CD4-positive, alpha-beta T cell (primary cell): ENCODE data around the gene TMED10. TPM values are rescaled to one million over a fixed set of nuclear protein-coding genes. Genes with fewer than 3 reads are reported as not detected.

ENCODE experiments used
- ATAC-seq: fragments of 200-7000 bp; cut with Tn5 transposase; one replicate; pipeline ENCODE4 v1.10.0; 2022; ENCODE audit warnings: mild to moderate bottlenecking; ENCODE audit not compliant: poor library complexity
- CTCF ChIA-PET: fragments of 350-600 bp; sonication (Branson Sonifier 250); formaldehyde crosslinking; loops from one replicate; lab custom pipeline; 2021; ENCODE audit warnings: antibody characterized with exemption, inconsistent platforms; lab: Charles Lee
- POLR2A ChIA-PET: fragments of 350-600 bp; sonication (Branson Sonifier 250); formaldehyde crosslinking; loops from one replicate; lab custom pipeline; 2021; ENCODE audit warnings: antibody characterized with exemption, inconsistent platforms; lab: Charles Lee
- DNase-seq, 14 experiments: peaks; one replicate each; pipeline ENCODE4 v3.0.0-alpha.2; 2013 to 2020; ENCODE audit warnings: mixed read lengths in 2 of 14
- H3K27ac ChIP-seq, 2 donors: one replicate each; pipeline versions ENCODE4 v1.5.1 to v1.7.0; 2013; ENCODE audit warnings: low read length in 2 of 2, low read depth in 1 of 2, mild to moderate bottlenecking in 1 of 2
- H3K27me3 ChIP-seq, 2 experiments: 1 replicate in 1 of 2; 2 replicates in 1 of 2; pipeline versions ENCODE4 v1.6.1 to v1.7.0; 2013; ENCODE audit warnings: low read length in 2 of 2, control low read depth in 1 of 2, mild to moderate bottlenecking in 1 of 2, moderate library complexity in 1 of 2; ENCODE audit not compliant: insufficient read depth in 2 of 2, control insufficient read depth in 1 of 2
- H3K36me3 ChIP-seq: one replicate; pipeline ENCODE4 v1.6.1; 2013; ENCODE audit warnings: low read length, control low read depth; ENCODE audit not compliant: insufficient read depth
- H3K4me1 ChIP-seq: one replicate; pipeline ENCODE4 v1.6.1; 2013; ENCODE audit warnings: low read length, control low read depth; ENCODE audit not compliant: insufficient read depth
- H3K4me3 ChIP-seq: one replicate; pipeline ENCODE4 v1.5.1; 2013; ENCODE audit warnings: mild to moderate bottlenecking, low read length, moderate library complexity
- H3K9me3 ChIP-seq, 2 experiments: 1 replicate in 1 of 2; 2 replicates in 1 of 2; pipeline versions ENCODE4 v1.6.1 to v1.7.0; 2013; ENCODE audit warnings: low read length in 2 of 2, mild to moderate bottlenecking in 2 of 2, control low read depth in 1 of 2, moderate library complexity in 1 of 2; ENCODE audit not compliant: control insufficient read depth in 1 of 2, insufficient read depth in 1 of 2
- H3K27ac Mint-ChIP-seq: one replicate; pipeline ENCODE4 v1.8.0; 2020; ENCODE audit warnings: mixed read lengths
- H3K27me3 Mint-ChIP-seq: one replicate; pipeline ENCODE4 v1.8.0; 2021; ENCODE audit warnings: mixed read lengths
- H3K36me3 Mint-ChIP-seq: one replicate; pipeline ENCODE4 v1.8.0; 2021; ENCODE audit warnings: low read depth, mixed read lengths
- H3K4me1 Mint-ChIP-seq: one replicate; pipeline ENCODE4 v1.8.0; 2021; ENCODE audit warnings: low read depth, mixed read lengths
- H3K4me3 Mint-ChIP-seq: one replicate; pipeline ENCODE4 v1.8.0; 2020; ENCODE audit warnings: mild to moderate bottlenecking, mixed read lengths
- H3K9me3 Mint-ChIP-seq: one replicate; pipeline ENCODE4 v1.8.0; 2020; ENCODE audit warnings: mixed read lengths
- intact Hi-C, 2 experiments: fragments of 100-400 bp; cut with DNase I in 1 of 2; cut with micrococcal nuclease in 1 of 2; formaldehyde crosslinking; loops; one replicate each; pipeline versions ENCODE4 v1.15.1 to v1.9.0; 2023 to 2025; cut with DNase I, micrococcal nuclease
- total RNA-seq, 174 experiments: library from RNA in 2 of 174; stranded (reverse) in 2 of 174; gene quantifications; one replicate each; pipeline ENCODE4 v1.2.3 and lab custom pipeline; 2021 to 2026
- TF ChIP-seq, protein P1 (sequence below): fragments of 200-600 bp; IDR thresholded peaks from one replicate; pipeline ENCODE4 v1.8.0; 2022; ENCODE audit warnings: antibody characterized with exemption, mild to moderate bottlenecking

Gene TMED10
- total RNA-seq, 2 experiments from 2014 or later, result 153 to 156 TPM

DNA sequence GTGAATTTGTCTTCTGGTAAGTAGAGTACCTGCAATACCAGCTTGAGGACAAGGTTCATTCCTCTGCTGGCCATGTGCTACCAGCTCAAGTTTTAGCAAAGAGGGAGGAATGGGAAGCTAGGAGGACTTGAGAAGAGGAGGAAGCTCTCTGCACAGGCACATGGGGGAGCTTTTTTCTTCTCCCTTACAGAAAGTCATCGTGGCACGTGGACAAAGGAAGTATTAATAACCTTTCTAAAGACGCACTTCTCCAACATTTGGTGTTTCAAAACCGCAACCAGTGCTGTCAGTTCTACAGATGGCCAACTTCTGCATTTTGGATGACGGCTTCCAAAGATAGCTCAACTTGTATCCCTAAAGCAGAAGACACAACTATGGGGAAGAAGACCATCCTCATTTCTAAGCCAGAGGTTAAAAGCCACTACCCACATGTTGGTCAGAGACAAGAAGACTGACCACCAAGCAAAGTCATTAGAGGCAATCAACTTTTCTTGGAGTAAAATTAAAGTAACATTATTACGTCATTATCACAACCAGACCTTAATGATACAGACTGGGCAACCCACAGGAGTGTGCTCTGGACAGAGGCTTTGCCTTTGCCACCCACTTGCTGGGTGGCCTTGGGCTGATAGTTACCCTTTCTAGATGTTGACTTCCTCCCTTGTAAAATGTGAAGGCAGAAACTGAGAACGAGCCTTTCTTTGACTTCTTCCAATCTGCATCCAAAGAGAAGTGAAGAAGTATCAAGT, 12.3 kb upstream of the TMED10 start:
- Mint-ChIP-seq H3K27ac (no peak overlapping the region), H3K27me3 (no peaks in the 10 kb centered on the region), H3K4me1 (no peaks in the 10 kb centered on the region), H3K36me3 (no peaks in the 10 kb centered on the region), H3K4me3 (no peak overlapping the region), H3K9me3 (no peaks in the 10 kb centered on the region)
- Histone ChIP-seq H3K4me3 (no peak overlapping the region), H3K4me1 (no peaks in the 10 kb centered on the region), H3K36me3 (no peaks in the 10 kb centered on the region), H3K27ac (no peak overlapping the region), H3K9me3 (no peaks in the 10 kb centered on the region), H3K27me3 (no peaks in the 10 kb centered on the region)
- POLR2A ChIA-PET, result interaction anchor here (0.6 kb wide), 1 partner anchor 25 kb away, joined by 3 read pairs; no protein-coding TSS in a partner anchor
- TF ChIP-seq, protein P1, sequence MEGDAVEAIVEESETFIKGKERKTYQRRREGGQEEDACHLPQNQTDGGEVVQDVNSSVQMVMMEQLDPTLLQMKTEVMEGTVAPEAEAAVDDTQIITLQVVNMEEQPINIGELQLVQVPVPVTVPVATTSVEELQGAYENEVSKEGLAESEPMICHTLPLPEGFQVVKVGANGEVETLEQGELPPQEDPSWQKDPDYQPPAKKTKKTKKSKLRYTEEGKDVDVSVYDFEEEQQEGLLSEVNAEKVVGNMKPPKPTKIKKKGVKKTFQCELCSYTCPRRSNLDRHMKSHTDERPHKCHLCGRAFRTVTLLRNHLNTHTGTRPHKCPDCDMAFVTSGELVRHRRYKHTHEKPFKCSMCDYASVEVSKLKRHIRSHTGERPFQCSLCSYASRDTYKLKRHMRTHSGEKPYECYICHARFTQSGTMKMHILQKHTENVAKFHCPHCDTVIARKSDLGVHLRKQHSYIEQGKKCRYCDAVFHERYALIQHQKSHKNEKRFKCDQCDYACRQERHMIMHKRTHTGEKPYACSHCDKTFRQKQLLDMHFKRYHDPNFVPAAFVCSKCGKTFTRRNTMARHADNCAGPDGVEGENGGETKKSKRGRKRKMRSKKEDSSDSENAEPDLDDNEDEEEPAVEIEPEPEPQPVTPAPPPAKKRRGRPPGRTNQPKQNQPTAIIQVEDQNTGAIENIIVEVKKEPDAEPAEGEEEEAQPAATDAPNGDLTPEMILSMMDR, result no peak
- CTCF ChIA-PET, result no interaction called here
- intact Hi-C loops, result loop anchor here in 1 of 2 experiments (5.0 kb wide), 1 partner anchor 39 kb away; no protein-coding TSS in a partner anchor
- ATAC-seq, result no peak
- peak in 3 of 14 experiments; percentile 36 to 69 (median 61) for DNase-seq

DNA sequence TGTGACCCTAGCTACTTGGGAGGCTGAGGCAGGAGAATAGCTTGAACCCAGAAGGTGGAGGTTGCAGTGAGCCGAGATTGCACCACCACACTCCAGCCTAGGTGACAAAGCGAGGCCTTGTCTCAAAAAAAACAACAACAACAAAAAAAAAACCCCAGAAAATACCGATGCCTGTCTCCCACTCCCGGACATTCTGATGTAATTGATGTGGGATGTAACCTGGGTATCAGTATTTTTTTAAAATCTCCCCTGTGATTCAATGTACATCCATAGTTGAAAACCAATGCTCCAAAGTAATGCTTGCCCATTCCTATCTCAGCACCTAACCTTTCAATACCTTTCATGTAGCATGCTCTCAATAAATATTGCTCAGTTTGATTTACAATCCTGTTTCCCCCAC, 11.7 kb upstream of the TMED10 start:
- TF ChIP-seq, protein P1, result no peak
- Histone ChIP-seq H3K36me3 (no peaks in the 10 kb centered on the region), H3K27ac (no peak overlapping the region), H3K27me3 (no peaks in the 10 kb centered on the region), H3K4me1 (no peaks in the 10 kb centered on the region), H3K9me3 (no peaks in the 10 kb centered on the region), H3K4me3 (no peak overlapping the region)
- no peak overlapping the region for H3K27ac Mint-ChIP-seq
- H3K9me3 Mint-ChIP-seq, result no peaks in the 10 kb centered on the region
- POLR2A ChIA-PET, result no interaction called here
- intact Hi-C loops, result loop anchor here in 1 of 2 experiments (5.0 kb wide), 1 partner anchor 39 kb away; no protein-coding TSS in a partner anchor
- H3K27me3 Mint-ChIP-seq, result no peaks in the 10 kb centered on the region
- CTCF ChIA-PET, result no interaction called here
- DNase-seq, result no peak
- no peaks in the 10 kb centered on the region for H3K4me1 Mint-ChIP-seq
- no peak for ATAC-seq
- H3K4me3 Mint-ChIP-seq, result no peak overlapping the region
- H3K36me3 Mint-ChIP-seq, result no peaks in the 10 kb centered on the region

DNA sequence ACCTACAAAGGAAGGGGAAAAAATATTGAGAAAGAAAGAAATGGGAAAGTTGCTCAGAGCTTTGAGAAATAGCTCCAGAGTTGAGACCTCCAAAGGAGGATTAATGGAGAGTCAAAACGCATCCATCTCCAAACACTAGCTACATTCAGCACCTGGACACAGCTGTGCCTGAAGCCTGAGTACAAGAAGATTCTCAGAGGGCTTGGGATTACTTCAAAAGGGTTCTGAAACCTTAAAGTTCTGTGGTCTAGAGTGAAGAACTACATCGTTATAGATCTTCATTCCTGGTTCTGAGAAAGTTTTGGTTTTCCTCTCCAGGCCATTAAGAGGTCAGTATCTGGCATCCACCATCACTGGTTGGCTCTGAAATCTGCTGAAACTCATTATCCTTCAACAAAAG, 10.5 kb upstream of the TMED10 start:
- ChIA-PET POLR2A (no interaction called here), CTCF (interaction anchor here (0.6 kb wide), 1 partner anchor 1181 kb away, joined by 4 read pairs; no protein-coding TSS in a partner anchor)
- Histone ChIP-seq H3K27me3 (no peaks in the 10 kb centered on the region), H3K36me3 (no peaks in the 10 kb centered on the region), H3K4me1 (no peaks in the 10 kb centered on the region), H3K9me3 (no peaks in the 10 kb centered on the region), H3K27ac (no peak overlapping the region), H3K4me3 (no peak overlapping the region)
- H3K27me3 Mint-ChIP-seq, result no peaks in the 10 kb centered on the region
- H3K36me3 Mint-ChIP-seq, result no peaks in the 10 kb centered on the region
- no peaks in the 10 kb centered on the region for H3K4me1 Mint-ChIP-seq
- no peak for DNase-seq
- TF ChIP-seq, protein P1, result no peak
- no peak for ATAC-seq
- intact Hi-C loops, result loop anchor here in 1 of 2 experiments (5.0 kb wide), 1 partner anchor 40 kb away; no protein-coding TSS in a partner anchor
- H3K27ac Mint-ChIP-seq, result no peak overlapping the region
- no peak overlapping the region for H3K4me3 Mint-ChIP-seq
- H3K9me3 Mint-ChIP-seq, result no peaks in the 10 kb centered on the region
